ENCODE results near the gene SEMA5A.

Gene SEMA5A

DNA sequence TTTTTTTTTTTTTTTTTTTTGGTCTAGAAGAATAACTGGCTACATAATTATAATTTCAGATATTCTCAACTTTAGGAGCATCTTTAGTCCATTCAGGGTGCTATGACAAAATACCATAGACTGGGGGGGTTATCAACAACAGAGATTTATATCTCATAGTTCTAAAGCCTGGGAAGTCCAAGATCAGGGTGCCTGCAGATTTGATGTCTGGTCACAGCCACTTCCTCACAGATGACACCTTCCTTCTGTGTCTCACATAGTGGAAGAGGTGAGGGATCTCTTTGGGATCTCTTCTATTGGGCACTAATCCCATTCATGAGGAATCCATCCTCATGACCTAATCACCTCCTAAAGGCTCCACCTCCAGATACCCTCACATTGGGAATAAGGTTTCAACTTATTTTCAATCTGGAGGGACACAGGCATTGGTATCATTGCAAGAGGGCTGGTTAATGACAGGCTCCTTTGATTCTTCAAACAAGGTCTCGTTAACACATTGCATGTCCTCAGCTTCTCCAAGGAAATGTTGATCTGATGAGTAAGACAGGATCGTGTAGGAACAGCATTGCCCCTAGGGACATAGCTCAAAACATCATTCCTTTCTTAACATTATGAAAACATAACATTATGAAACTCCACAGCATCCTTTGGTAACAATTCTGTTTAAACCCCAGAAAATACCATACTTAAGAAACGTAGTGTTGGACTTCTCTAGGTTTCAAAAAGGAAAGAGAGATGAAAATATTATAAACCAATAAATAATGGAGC, 372.4 kb downstream of the SEMA5A start:
- Histone ChIP-seq H3K4me2 (ENCODE audit: insufficient read depth, low read length, poor library complexity, severe bottlenecking) (no peak overlapping the region), H3K4ac (ENCODE audit: low read length) (no peak overlapping the region), H3K4me1 (ENCODE audit: control insufficient read depth in 2 of 2, insufficient read depth in 1 of 2, low read depth in 1 of 2, low read length in 2 of 2) (peaks cover 4 to 11% of the 10 kb centered on the region in 2 donors), H2BK12ac (ENCODE audit: low read length) (no peak overlapping the region), H3K79me1 (ENCODE audit: low read depth, low read length) (peaks cover 2% of the 10 kb centered on the region), H3K27me3 (ENCODE audit: control insufficient read depth in 3 of 3, insufficient read depth in 3 of 3, low read depth in 1 of 3, low read length in 3 of 3) (no peaks in the 10 kb centered on the region), H2BK5ac (ENCODE audit: low read length) (no peak overlapping the region), H3K36me3 (replicated peaks in 1 of 2; ENCODE audit: control insufficient read depth in 2 of 2, insufficient read depth in 2 of 2, low read length in 2 of 2) (peaks cover 0 to 12% of the 10 kb centered on the region in 2 donors), H3K27ac (replicated peaks; ENCODE audit: low read length) (no peak overlapping the region), H3K9me3 (replicated peaks in 1 of 2; ENCODE audit: control insufficient read depth in 2 of 2, insufficient read depth in 1 of 2, low read depth in 1 of 2, low read length in 2 of 2) (peaks cover 6 to 9% of the 10 kb centered on the region in 2 donors), H3K4me3 (ENCODE audit: low read length in 2 of 2) (no peak overlapping the region), H2BK120ac (ENCODE audit: low read depth, low read length) (no peak overlapping the region), H2AFZ (ENCODE audit: low read length) (no peak overlapping the region), H3K14ac (ENCODE audit: low read length) (no peak overlapping the region), H3K23ac (ENCODE audit: low read depth, low read length, poor library complexity) (no peak overlapping the region), H4K91ac (ENCODE audit: low read depth, low read length, poor library complexity) (no peak overlapping the region), H4K8ac (ENCODE audit: low read depth, low read length) (no peak overlapping the region), H3K18ac (ENCODE audit: low read length) (no peak overlapping the region), H3K9ac (ENCODE audit: low read depth, low read length, poor library complexity) (no peak overlapping the region), H2AK5ac (ENCODE audit: low read depth, low read length) (no peak overlapping the region), H2BK15ac (ENCODE audit: low read length) (no peak overlapping the region)
- no CpG with 5 or more reads among the region's 3 CpGs for WGBS, 2 donors (ENCODE audit: extremely low coverage in 2 of 2, insufficient read length in 2 of 2, insufficient replicate concordance in 1 of 2)
- no peak for DNase-seq (ENCODE audit: low spot score)

DNA sequence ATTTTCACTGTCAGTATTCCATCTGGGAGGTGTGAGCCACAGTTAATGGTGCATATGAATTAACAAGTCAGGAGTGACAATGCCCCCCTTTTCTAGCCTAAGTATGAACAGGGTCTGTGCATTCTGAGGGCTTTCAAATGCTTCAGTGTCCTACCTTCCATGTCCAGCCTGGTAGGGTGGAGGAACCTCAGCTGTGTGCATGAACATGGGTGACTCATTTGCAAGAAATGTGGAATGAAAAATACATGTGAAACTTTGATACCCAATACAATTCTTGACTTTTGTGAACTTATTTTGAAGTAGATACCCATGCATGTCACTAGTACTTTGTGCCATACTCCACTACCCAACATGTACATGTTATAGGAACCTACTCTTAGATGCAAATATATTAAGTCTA, 375.8 kb downstream of the SEMA5A start:
- Histone ChIP-seq H2AFZ (ENCODE audit: low read length) (no peak overlapping the region), H3K23ac (ENCODE audit: low read depth, low read length, poor library complexity) (no peak overlapping the region), H3K18ac (ENCODE audit: low read length) (no peak overlapping the region), H3K4me1 (ENCODE audit: control insufficient read depth in 2 of 2, insufficient read depth in 1 of 2, low read depth in 1 of 2, low read length in 2 of 2) (peaks cover 3 to 12% of the 10 kb centered on the region in 2 donors), H2BK5ac (ENCODE audit: low read length) (no peak overlapping the region), H4K8ac (ENCODE audit: low read depth, low read length) (no peak overlapping the region), H4K91ac (ENCODE audit: low read depth, low read length, poor library complexity) (no peak overlapping the region), H3K4ac (ENCODE audit: low read length) (no peak overlapping the region), H3K4me3 (ENCODE audit: low read length in 2 of 2) (no peak overlapping the region), H3K36me3 (replicated peaks in 1 of 2; ENCODE audit: control insufficient read depth in 2 of 2, insufficient read depth in 2 of 2, low read length in 2 of 2) (peaks cover 0 to 4% of the 10 kb centered on the region in 2 donors), H3K9ac (ENCODE audit: low read depth, low read length, poor library complexity) (no peak overlapping the region), H3K9me3 (replicated peaks in 1 of 2; ENCODE audit: control insufficient read depth in 2 of 2, insufficient read depth in 1 of 2, low read depth in 1 of 2, low read length in 2 of 2) (peaks cover 3 to 6% of the 10 kb centered on the region in 2 donors), H2AK5ac (ENCODE audit: low read depth, low read length) (no peak overlapping the region), H3K27ac (replicated peaks; ENCODE audit: low read length) (no peak overlapping the region), H2BK15ac (ENCODE audit: low read length) (no peak overlapping the region), H3K14ac (ENCODE audit: low read length) (no peak overlapping the region), H2BK12ac (ENCODE audit: low read length) (no peak overlapping the region), H3K79me1 (ENCODE audit: low read depth, low read length) (no peaks in the 10 kb centered on the region), H3K27me3 (ENCODE audit: control insufficient read depth in 3 of 3, insufficient read depth in 3 of 3, low read depth in 1 of 3, low read length in 3 of 3) (no peaks in the 10 kb centered on the region), H3K4me2 (ENCODE audit: insufficient read depth, low read length, poor library complexity, severe bottlenecking) (no peak overlapping the region), H2BK120ac (ENCODE audit: low read depth, low read length) (no peak overlapping the region)
- DNase-seq (ENCODE audit: low spot score), result no peak

DNA sequence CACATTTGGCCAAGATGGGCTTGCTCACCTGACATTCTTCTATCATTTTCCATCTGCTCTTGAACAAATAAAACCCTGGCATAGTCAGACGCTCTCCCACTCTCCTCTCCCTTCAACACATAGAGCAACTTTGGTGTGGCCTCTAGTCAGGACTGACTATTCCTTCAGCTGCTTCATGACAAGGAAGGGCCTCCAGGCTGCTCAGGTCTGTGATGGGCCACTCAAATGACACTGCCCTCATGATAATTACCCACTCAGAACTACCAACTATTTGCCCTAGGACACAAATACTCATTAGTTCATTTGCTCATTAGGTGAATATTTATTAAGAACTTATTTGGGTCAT, 376.3 kb downstream of the SEMA5A start:
- no peak overlapping the region for H2BK15ac ChIP-seq (ENCODE audit: low read length)

DNA sequence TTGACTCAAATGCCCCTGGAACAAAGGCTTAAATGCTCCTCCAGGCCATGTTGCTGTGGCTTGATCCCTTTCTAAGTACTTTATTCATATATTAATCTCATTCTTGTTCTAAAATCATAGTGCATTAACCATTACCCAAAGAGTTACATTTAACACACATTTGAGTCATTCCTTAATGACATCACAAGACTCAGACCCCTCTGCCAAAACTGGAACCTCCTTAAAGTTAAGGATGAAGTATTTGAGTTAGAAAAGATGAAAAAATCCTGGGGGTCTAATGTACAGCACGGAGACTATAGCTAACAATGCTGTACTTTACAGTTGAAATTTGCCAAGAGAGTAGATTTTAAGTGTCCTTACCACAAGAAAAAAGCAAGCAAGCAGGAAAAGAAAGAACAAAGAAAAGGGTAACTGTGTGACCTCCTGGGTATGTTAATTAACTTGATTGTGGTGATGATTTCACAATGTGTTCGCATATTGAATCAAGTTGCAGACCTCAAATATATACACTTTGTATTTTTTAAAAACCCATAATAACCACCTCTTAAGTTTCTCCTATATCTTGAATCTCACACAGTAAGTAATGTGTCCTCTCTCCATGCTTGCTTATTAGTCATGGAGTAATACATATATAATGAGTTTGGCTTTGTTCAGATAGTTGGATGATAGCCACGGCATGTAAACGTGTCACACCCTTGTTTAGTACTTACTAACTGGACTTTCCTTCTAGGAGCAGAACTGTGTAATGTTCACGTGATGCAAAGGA, 376.9 kb downstream of the SEMA5A start:
- Histone ChIP-seq H3K9ac (ENCODE audit: low read depth, low read length, poor library complexity) (no peak overlapping the region), H3K14ac (ENCODE audit: low read length) (no peak overlapping the region), H3K18ac (ENCODE audit: low read length) (no peak overlapping the region), H2BK120ac (ENCODE audit: low read depth, low read length) (no peak overlapping the region), H3K4me1 (ENCODE audit: control insufficient read depth in 2 of 2, insufficient read depth in 1 of 2, low read depth in 1 of 2, low read length in 2 of 2) (peaks cover 2 to 8% of the 10 kb centered on the region in 2 donors), H3K9me3 (replicated peaks in 1 of 2; ENCODE audit: control insufficient read depth in 2 of 2, insufficient read depth in 1 of 2, low read depth in 1 of 2, low read length in 2 of 2) (peaks cover 3 to 6% of the 10 kb centered on the region in 2 donors), H2BK12ac (ENCODE audit: low read length) (no peak overlapping the region), H2BK15ac (ENCODE audit: low read length) (no peak overlapping the region), H2AFZ (ENCODE audit: low read length) (no peak overlapping the region), H4K8ac (ENCODE audit: low read depth, low read length) (no peak overlapping the region), H3K79me1 (ENCODE audit: low read depth, low read length) (no peaks in the 10 kb centered on the region), H2BK5ac (ENCODE audit: low read length) (no peak overlapping the region), H3K4ac (ENCODE audit: low read length) (no peak overlapping the region), H3K27me3 (ENCODE audit: control insufficient read depth in 3 of 3, insufficient read depth in 3 of 3, low read depth in 1 of 3, low read length in 3 of 3) (no peaks in the 10 kb centered on the region), H2AK5ac (ENCODE audit: low read depth, low read length) (no peak overlapping the region), H3K4me2 (ENCODE audit: insufficient read depth, low read length, poor library complexity, severe bottlenecking) (no peak overlapping the region), H3K27ac (replicated peaks; ENCODE audit: low read length) (no peak overlapping the region), H4K91ac (ENCODE audit: low read depth, low read length, poor library complexity) (no peak overlapping the region), H3K23ac (ENCODE audit: low read depth, low read length, poor library complexity) (no peak overlapping the region), H3K4me3 (ENCODE audit: low read length in 2 of 2) (no peak overlapping the region), H3K36me3 (replicated peaks in 1 of 2; ENCODE audit: control insufficient read depth in 2 of 2, insufficient read depth in 2 of 2, low read length in 2 of 2) (peaks cover 0 to 4% of the 10 kb centered on the region in 2 donors)
- no peak for DNase-seq (ENCODE audit: low spot score)
- WGBS, 2 donors (ENCODE audit: extremely low coverage in 2 of 2, insufficient read length in 2 of 2, insufficient replicate concordance in 1 of 2), result no CpG with 5 or more reads among the region's 5 CpGs

More for the DNA sequence above, 376.3 kb downstream of the SEMA5A start:
- Histone ChIP-seq H2BK12ac (ENCODE audit: low read length) (no peak overlapping the region), H2AK5ac (ENCODE audit: low read depth, low read length) (no peak overlapping the region), H3K23ac (ENCODE audit: low read depth, low read length, poor library complexity) (no peak overlapping the region), H3K27me3 (ENCODE audit: control insufficient read depth in 3 of 3, insufficient read depth in 3 of 3, low read depth in 1 of 3, low read length in 3 of 3) (no peaks in the 10 kb centered on the region), H3K9me3 (replicated peaks in 1 of 2; ENCODE audit: control insufficient read depth in 2 of 2, insufficient read depth in 1 of 2, low read depth in 1 of 2, low read length in 2 of 2) (peaks cover 3 to 6% of the 10 kb centered on the region in 2 donors), H3K9ac (ENCODE audit: low read depth, low read length, poor library complexity) (no peak overlapping the region), H3K4me3 (ENCODE audit: low read length in 2 of 2) (no peak overlapping the region), H3K4me1 (ENCODE audit: control insufficient read depth in 2 of 2, insufficient read depth in 1 of 2, low read depth in 1 of 2, low read length in 2 of 2) (peaks cover 2 to 11% of the 10 kb centered on the region in 2 donors), H3K4me2 (ENCODE audit: insufficient read depth, low read length, poor library complexity, severe bottlenecking) (no peak overlapping the region), H4K91ac (ENCODE audit: low read depth, low read length, poor library complexity) (no peak overlapping the region), H3K36me3 (replicated peaks in 1 of 2; ENCODE audit: control insufficient read depth in 2 of 2, insufficient read depth in 2 of 2, low read length in 2 of 2) (peaks cover 0 to 4% of the 10 kb centered on the region in 2 donors), H2BK120ac (ENCODE audit: low read depth, low read length) (no peak overlapping the region), H3K27ac (replicated peaks; ENCODE audit: low read length) (no peak overlapping the region), H3K18ac (ENCODE audit: low read length) (no peak overlapping the region), H2BK5ac (ENCODE audit: low read length) (no peak overlapping the region), H4K8ac (ENCODE audit: low read depth, low read length) (no peak overlapping the region), H3K79me1 (ENCODE audit: low read depth, low read length) (no peaks in the 10 kb centered on the region), H3K4ac (ENCODE audit: low read length) (no peak overlapping the region), H3K14ac (ENCODE audit: low read length) (no peak overlapping the region), H2AFZ (ENCODE audit: low read length) (no peak overlapping the region)
- WGBS, 2 donors (ENCODE audit: extremely low coverage in 2 of 2, insufficient read length in 2 of 2, insufficient replicate concordance in 1 of 2), result no CpG with 5 or more reads among the region's 1 CpG
- DNase-seq (ENCODE audit: low spot score), result no peak
